GM23248 (cell line): Measurements from ENCODE around the gene CTBP2.

Source experiments
- EZH2 ChIP-seq: fragments of 200-600 bp; sonication (generic); IDR thresholded peaks from 2 replicates; pipeline ENCODE4 v1.6.1; 2018; ENCODE audit warnings: antibody characterized with exemption, mild to moderate bottlenecking; ENCODE audit not compliant: insufficient read depth, poor library complexity, severe bottlenecking
- EZH2phosphoT487 ChIP-seq: fragments of 200-600 bp; sonication (generic); IDR thresholded peaks from 2 replicates; pipeline ENCODE4 v1.6.1; 2018; ENCODE audit warnings: antibody characterized with exemption, moderate library complexity, mild to moderate bottlenecking, low read depth; ENCODE audit not compliant: insufficient read depth

GRCh38 chr10:124997771-124998623 is 162.4 kb downstream of the CTBP2 start:
- no peak for TF ChIP-seq EZH2
- TF ChIP-seq EZH2phosphoT487 = no peak
